Measurements from ENCODE around the gene PIP5K1C. TPM values are rescaled to one million over a fixed set of nuclear protein-coding genes. Genes with fewer than 3 reads are reported as not detected.
A peak's percentile ranks its signal among the peaks of the same experiment; 100 is the strongest.

Gene PIP5K1C
- total RNA-seq, 2 donors from 2014 or later = 27.0 to 29.6 TPM

DNA sequence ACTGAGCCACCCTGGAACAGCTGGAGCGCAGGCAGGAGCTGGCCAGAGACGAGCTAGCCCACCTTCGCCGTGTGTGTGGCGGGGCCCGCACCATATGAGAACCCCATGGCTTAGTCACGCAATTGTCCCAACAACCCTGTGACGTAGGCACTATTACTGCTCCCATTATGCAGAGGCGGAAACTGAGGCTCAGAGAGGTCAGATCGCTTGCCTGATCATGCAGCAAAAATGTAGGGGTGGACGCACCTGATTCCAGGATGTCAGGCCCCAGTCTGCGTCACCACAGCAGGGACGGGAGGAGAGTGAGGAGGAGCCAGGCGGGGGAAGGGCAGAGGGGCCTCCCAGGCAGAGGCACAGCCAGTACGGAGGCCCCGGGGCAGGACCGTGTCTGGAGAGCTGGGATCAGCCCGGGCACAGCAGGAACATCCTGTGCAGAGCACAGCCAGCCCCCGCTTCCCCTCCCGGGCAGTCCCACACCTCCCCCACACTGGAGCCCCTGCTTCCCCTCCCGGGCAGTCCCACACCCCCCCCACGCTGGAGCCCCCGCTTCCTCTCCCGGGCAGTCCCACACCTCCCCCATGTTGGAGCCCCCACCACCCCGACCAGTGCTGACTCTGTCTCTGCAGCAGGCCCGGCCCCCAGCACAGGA, 16.7 kb downstream of the PIP5K1C start:
- no peaks in the 10 kb centered on the region for H3K36me3 Mint-ChIP-seq
- H3K4me1 Mint-ChIP-seq (ENCODE audit: low read depth in 2 of 2) = peaks cover 7 to 24% of the 10 kb centered on the region in 2 donors
- DNase-seq (ENCODE audit: low spot score) (no peak), ATAC-seq (peak in 1 of 2 donors; percentile 58)
- H3K27ac Mint-ChIP-seq = peak overlapping the region in 1 of 2 donors; percentile 56
- no peaks in the 10 kb centered on the region for H3K27me3 Mint-ChIP-seq
- no peaks in the 10 kb centered on the region for H3K9me3 Mint-ChIP-seq
- no peak overlapping the region for H3K4me3 Mint-ChIP-seq

DNA sequence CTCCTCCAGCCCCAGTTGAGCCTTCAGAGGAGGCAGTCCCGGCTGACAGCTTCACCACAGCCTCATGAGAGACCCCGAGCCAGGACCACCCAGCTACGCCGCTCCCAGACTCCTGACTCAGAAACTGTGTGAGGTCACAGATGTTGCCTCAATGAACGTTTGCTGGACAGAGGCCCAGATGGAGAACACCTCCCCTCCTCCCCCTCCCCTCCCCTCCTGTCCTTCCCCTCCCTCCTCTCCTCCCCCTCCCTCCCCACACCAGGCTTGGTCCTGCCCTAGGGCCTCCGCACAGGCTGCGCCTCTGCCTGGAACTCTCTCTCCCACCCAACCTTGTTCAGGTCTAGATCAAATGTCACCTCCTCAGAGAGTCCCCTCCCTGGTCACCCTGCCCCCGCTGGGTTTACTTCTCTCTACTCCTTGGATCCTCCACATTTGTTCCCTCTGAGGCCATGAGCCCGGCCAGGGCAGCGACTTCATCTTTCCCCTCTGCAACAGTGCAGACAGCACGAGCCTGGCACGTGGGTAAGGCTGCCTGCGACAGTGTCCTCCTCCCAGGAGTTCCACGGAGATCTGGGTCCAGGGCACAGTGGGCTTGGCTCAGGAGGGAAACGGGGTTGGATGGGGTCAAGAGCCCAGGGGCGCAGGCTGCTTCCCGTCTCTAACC, 17.4 kb downstream of the PIP5K1C start:
- DNase-seq (ENCODE audit: low spot score) = no peak
- Mint-ChIP-seq H3K4me1 (ENCODE audit: low read depth in 2 of 2) (peaks cover 7 to 27% of the 10 kb centered on the region in 2 donors), H3K9me3 (no peaks in the 10 kb centered on the region), H3K27ac (no peak overlapping the region), H3K27me3 (no peaks in the 10 kb centered on the region), H3K4me3 (no peak overlapping the region), H3K36me3 (no peaks in the 10 kb centered on the region)
- ATAC-seq = no peak

DNA sequence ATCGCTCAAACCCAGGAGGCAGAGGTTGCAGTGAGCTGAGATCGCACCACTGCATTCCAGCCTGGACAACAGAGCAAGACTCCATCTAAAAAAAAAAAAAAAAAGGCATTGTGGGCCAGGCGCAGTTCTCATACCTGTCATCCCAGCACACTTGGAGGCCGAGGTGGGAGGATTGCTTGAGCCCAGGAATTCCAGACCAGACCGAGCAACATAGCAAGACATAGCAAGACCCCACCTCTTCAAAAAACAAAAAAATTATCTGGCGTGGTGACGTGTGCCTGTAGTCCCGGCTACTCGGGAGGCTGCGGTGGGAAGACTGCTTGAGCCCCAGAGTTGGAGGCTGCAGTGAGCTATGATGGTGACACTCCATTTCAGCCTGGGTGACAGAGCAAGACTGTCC, 18.0 kb downstream of the PIP5K1C start:
- Mint-ChIP-seq H3K27me3 (no peaks in the 10 kb centered on the region), H3K36me3 (no peaks in the 10 kb centered on the region), H3K4me1 (ENCODE audit: low read depth in 2 of 2) (peaks cover 7 to 28% of the 10 kb centered on the region in 2 donors), H3K4me3 (no peak overlapping the region), H3K27ac (no peak overlapping the region), H3K9me3 (no peaks in the 10 kb centered on the region)
- DNase-seq (ENCODE audit: low spot score) (no peak), ATAC-seq (no peak)

DNA sequence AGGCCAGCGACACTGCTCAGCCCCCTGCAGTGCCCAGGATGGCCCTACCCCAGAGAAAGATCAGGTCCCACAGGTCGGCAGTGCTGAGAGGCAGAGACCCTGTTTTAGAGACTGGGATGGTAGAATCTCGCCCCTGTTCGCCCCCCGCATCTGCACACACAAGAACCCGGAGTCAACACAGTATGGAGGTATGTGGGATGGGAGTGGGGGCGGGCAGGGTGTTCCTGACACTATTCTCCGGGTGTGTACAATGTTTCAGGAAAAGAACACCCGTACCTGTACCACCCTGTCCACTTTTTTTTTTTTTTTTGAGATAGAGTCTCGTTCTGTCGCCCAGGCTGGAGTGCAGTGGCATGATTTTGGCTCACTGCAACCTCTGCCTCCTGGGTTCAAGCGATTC, 19.3 kb downstream of the PIP5K1C start:
- Mint-ChIP-seq H3K9me3 (no peaks in the 10 kb centered on the region), H3K36me3 (no peaks in the 10 kb centered on the region), H3K27me3 (no peaks in the 10 kb centered on the region), H3K4me3 (no peak overlapping the region), H3K27ac (no peak overlapping the region), H3K4me1 (ENCODE audit: low read depth in 2 of 2) (peaks cover 8 to 32% of the 10 kb centered on the region in 2 donors)
- ATAC-seq (no peak), DNase-seq (ENCODE audit: low spot score) (no peak)

DNA sequence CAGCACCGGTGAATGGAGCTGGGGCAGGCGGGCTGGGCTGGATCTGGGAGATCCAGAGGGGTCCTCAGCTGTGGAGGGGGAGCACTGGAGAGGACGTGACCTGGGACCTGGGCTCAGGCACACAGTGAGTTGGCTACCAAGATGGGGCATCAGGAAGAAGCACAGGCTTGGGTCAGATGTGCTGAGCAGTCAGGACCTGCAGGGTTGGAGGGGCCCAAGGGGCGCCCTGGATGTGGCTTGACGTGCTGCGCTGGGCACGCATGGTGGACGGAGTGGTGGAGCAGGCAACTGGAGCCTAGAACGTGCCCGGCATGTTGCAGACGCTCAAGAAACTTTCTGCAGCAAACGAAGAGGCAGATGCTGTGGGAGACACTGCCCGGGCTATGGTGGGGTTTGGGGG, 20.7 kb downstream of the PIP5K1C start:
- H3K36me3 Mint-ChIP-seq = no peaks in the 10 kb centered on the region
- DNase-seq (ENCODE audit: low spot score) = no peak
- H3K4me3 Mint-ChIP-seq = no peak overlapping the region
- no peaks in the 10 kb centered on the region for H3K9me3 Mint-ChIP-seq
- no peak overlapping the region for H3K27ac Mint-ChIP-seq
- ATAC-seq = no peak
- no peaks in the 10 kb centered on the region for H3K27me3 Mint-ChIP-seq
- peaks cover 8 to 39% of the 10 kb centered on the region in 2 donors for H3K4me1 Mint-ChIP-seq (ENCODE audit: low read depth in 2 of 2)

DNA sequence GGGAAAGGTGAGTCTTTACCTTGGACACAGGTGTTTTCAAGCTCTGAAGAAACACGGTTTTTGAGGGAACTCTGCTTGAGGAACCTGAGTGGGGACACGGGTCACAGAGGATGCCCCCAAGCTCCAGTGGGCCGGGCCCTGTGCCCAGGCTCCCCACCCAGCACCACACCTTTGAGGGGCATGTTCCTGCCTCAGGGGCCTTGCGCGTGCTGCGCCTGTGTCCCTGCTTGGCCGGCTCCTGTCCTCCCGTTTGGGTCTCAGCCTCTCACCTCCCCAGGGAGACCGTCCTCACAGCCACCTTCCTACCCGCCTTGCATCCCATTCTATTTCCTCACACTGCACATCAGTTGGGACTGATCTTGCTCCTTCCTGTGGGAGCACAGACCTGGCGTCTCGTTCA, 21.1 kb downstream of the PIP5K1C start:
- no peak overlapping the region for H3K4me3 Mint-ChIP-seq
- ATAC-seq = peak in 1 of 2 donors; percentile 31
- peaks cover 8 to 39% of the 10 kb centered on the region in 2 donors for H3K4me1 Mint-ChIP-seq (ENCODE audit: low read depth in 2 of 2)
- H3K27ac Mint-ChIP-seq = no peak overlapping the region
- no peaks in the 10 kb centered on the region for H3K36me3 Mint-ChIP-seq
- DNase-seq (ENCODE audit: low spot score) = no peak
- H3K9me3 Mint-ChIP-seq = no peaks in the 10 kb centered on the region
- no peaks in the 10 kb centered on the region for H3K27me3 Mint-ChIP-seq

DNA sequence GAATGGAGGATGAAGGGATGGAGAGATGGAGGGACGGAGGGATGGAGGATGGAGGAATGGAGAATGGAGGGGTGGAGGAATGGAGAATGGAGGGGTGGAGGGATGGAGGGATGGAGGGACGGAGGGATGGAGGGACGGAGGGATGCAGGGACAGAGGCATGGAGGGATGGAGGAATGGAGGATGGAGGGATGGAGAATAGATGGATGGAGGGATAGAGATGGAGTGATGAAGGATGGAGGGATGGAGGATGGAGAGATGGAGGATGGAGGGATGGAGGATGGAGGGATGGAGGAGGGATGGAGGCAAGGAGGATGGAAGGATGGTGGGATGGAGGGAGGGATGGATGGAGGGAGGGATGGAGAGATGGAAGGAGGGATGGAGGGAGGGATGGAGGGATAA, 22.1 kb downstream of the PIP5K1C start:
- Mint-ChIP-seq H3K27me3 (no peaks in the 10 kb centered on the region), H3K27ac (no peak overlapping the region), H3K4me3 (no peak overlapping the region), H3K4me1 (ENCODE audit: low read depth in 2 of 2) (peaks cover 8 to 38% of the 10 kb centered on the region in 2 donors), H3K36me3 (no peaks in the 10 kb centered on the region), H3K9me3 (no peaks in the 10 kb centered on the region)
- no peak for DNase-seq (ENCODE audit: low spot score)
- ATAC-seq = no peak

DNA sequence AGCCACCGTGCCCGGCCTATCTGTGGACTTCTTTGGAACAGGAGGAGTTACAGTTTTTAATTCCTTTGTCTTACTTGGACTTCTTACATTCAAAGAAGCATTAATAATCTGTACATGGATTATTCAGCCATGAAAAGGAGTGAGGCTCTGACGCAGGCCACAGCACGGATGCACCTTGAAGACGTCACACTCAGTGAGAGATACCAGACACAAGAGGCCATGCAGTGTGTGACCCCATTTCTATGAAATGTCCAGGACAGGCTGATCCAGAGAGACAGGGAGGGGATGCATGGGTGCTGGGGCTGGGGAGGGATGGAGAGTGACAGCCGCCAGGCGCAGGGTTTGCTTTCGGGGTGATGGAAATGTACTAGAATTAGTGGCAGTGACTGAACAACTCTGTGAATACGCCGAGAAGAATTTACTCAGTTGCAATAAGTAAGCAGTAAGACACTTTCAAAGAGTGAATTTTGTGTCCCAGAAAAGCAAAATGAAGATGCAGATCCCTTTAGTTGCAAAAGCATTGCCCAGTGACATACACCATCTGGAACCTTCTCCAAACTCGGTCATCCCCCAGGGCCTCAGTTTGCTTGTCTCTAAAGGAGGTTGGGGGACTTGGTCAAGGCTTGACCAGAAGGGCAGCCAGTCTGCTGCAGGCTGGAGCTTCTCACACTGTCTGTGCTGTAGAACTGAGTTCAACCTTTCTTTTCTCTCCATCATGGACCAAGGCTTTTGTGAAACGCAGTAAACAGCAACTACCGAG, 25.3 kb downstream of the PIP5K1C start:
- Mint-ChIP-seq H3K9me3 (no peaks in the 10 kb centered on the region), H3K36me3 (no peaks in the 10 kb centered on the region), H3K4me3 (no peak overlapping the region), H3K27me3 (no peaks in the 10 kb centered on the region), H3K4me1 (ENCODE audit: low read depth in 2 of 2) (peaks cover 22 to 55% of the 10 kb centered on the region in 2 donors), H3K27ac (peak overlapping the region in 1 of 2 donors; percentile 21)
- ATAC-seq (no peak), DNase-seq (ENCODE audit: low spot score) (no peak)

DNA sequence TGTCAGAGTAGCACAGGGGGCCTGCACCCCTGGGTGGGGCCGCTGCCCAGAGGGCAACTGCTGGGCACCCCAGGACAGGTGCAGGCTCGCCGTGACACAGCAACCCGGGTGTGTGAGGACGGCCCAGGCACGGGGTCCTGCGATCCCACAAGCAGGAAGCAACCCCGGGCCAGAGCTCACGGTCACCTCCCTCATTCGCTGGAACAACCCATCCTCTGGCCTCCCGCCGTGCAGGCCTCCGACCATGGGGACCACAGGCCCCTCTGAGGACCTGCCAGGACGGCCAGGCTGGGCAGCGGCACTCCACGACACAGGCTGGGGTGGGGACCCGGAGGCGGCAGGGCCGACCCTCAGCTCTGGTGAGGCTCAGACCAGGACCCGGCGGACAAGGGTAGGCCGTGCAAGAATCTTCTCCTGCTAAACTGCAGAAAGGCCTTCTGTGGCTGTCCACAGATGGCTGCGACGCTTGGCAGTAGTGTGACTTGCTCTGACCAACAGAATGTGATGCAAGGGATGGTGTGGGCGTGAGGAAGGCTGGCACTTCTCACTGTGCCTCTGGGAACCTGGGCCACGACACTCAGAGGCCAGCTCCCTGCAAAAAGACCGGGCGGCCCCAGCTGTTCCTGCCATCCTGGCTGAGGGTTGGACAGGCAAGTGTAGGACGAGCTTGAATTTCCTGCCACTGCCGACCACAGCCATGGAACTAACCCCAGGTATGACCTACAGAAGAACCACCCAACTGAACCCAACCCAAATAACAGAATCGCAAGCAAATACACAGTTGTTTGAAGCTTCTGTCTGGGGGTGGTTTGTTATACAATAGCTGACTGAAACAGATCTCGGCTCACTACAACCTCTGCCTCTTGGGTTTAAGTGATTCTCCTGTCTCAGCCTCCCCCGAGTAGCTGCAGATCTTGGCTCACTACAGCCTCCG, 26.5 kb downstream of the PIP5K1C start:
- Mint-ChIP-seq H3K9me3 (no peaks in the 10 kb centered on the region), H3K36me3 (no peaks in the 10 kb centered on the region), H3K27ac (no peak overlapping the region), H3K4me1 (ENCODE audit: low read depth in 2 of 2) (peaks cover 22 to 57% of the 10 kb centered on the region in 2 donors), H3K4me3 (no peak overlapping the region), H3K27me3 (no peaks in the 10 kb centered on the region)
- no peak for DNase-seq (ENCODE audit: low spot score)
- no peak for ATAC-seq

DNA sequence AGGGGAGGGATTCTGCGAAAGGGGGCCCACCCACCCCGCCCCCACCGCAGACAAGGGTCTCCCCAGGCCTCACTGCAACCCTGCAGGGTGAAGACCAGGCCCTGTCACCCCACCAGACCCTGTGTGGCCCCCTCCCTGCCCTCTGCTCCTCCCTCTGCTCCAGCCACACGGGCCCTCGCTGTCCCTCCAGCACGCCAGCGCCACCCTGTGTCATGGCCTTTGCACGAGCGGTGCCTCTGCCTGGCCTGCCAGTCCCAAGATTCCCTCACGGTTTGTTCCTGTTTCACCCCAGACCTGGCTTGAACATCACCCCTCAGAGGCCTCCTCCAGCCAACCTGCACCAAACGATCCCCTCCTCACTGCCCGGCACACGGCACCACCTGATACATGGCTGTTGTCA, 27.3 kb downstream of the PIP5K1C start:
- DNase-seq (ENCODE audit: low spot score) (no peak), ATAC-seq (no peak)
- Mint-ChIP-seq H3K9me3 (no peaks in the 10 kb centered on the region), H3K4me1 (ENCODE audit: low read depth in 2 of 2) (peaks cover 22 to 56% of the 10 kb centered on the region in 2 donors), H3K4me3 (no peak overlapping the region), H3K36me3 (no peaks in the 10 kb centered on the region), H3K27me3 (no peaks in the 10 kb centered on the region), H3K27ac (no peak overlapping the region)

DNA sequence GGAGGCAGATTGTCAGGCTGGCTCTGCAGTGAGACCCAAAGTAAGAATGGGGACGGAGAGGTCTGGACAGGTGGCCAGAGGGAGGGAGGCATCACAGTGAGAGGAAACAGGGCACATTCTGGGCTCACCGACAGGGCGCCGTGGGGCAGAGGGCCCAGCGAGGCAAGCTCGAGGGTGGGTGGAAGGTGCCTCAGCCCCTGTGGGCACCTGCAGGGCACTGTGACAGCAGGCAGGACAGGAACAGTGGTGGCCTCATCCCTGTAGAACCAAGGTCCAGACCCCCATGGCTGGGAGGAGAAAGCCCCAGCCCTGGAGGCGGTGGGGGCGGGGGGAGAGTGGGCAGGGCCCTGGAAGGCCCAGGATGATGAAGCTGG, 27.7 kb downstream of the PIP5K1C start:
- peak overlapping the region; percentile 82 to 91 for H3K27ac Mint-ChIP-seq
- ATAC-seq (no peak), DNase-seq (ENCODE audit: low spot score) (no peak)
- H3K27me3 Mint-ChIP-seq = no peaks in the 10 kb centered on the region
- no peak overlapping the region for H3K4me3 Mint-ChIP-seq
- H3K9me3 Mint-ChIP-seq = no peaks in the 10 kb centered on the region
- peaks cover 22 to 54% of the 10 kb centered on the region in 2 donors for H3K4me1 Mint-ChIP-seq (ENCODE audit: low read depth in 2 of 2)
- no peaks in the 10 kb centered on the region for H3K36me3 Mint-ChIP-seq

DNA sequence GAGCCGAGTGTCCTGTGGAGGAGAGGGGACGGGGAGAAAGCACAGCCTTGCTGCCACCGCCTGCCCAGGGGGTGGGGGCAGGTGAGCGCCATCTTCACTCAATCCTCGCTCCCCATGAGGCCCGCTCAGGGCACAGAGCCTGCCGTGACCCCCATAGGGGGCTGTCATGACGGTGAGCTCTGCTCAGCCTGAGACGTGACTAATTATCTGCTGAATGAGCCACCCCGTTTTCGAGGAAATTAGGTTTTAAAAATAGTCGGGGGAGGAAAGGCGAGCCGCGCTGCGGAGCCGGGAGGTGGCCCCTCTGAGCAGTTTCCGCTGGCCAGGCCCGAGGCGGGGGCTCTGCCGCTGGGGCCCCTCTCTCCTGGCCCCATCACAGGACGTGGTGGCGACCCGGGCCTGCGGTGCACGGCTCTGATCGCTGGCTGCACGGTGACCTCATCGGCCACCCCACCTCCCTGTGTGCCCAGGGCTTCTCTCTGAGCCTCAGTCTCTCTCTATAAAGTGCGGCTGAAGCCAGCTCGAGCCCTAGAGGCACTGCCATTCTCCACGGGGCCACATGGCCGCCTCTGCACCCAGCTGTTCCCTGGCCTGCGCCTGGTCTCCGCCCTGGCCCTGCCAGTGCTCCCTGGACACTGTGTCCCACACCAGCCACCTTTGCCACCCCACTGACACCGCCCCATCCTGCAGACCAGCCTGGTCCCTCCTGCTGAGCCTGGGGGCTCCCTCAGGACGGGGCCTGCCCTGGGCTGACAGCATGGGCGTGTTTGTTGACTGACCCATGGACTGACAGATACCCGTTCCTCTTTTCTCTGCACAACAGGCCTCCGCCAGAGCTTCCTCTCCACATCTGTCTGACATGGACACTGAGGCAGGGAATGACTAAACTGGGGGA, 28.3 kb downstream of the PIP5K1C start:
- no peaks in the 10 kb centered on the region for H3K27me3 Mint-ChIP-seq
- DNase-seq (ENCODE audit: low spot score) (peak; percentile 77), ATAC-seq (peak; percentile 65 to 69)
- H3K36me3 Mint-ChIP-seq = no peaks in the 10 kb centered on the region
- peaks cover 16 to 53% of the 10 kb centered on the region in 2 donors for H3K4me1 Mint-ChIP-seq (ENCODE audit: low read depth in 2 of 2)
- peak overlapping the region; percentile 82 to 91 for H3K27ac Mint-ChIP-seq
- no peaks in the 10 kb centered on the region for H3K9me3 Mint-ChIP-seq
- H3K4me3 Mint-ChIP-seq = peak overlapping the region; percentile 84
